GM18951 (cell line): ENCODE results near the gene FOXP4.

ENCODE experiments used
- POLR2A ChIP-seq: IDR thresholded peaks from 4 replicates; pipeline ENCODE4 v1.6.1; 2011; ENCODE audit warnings: mild to moderate bottlenecking; ENCODE audit not compliant: insufficient read length, insufficient read depth; ENCODE audit errors: extremely low read depth
- in situ Hi-C: fragments of 300-500 bp; cut with MboI; formaldehyde crosslinking; loops from one replicate; pipeline ENCODE4 v1.12.0; 2022; ENCODE audit warnings: low sequenced_read_pairs, mixed read lengths, inconsistent platforms; ENCODE audit not compliant: unreplicated experiment

FOXP4 gene

GRCh38 chr6:41638002-41638934 lies 92.1 kb downstream of the FOXP4 start, which contains the start of gene MDFI:
TSS of gene MDFI (plus strand) at chr6:41638468. CDS start at chr6:41638750, 282 bp downstream.
- in situ Hi-C loops, result no loop called here
- no peak for TF ChIP-seq POLR2A

GRCh38 chr6:41638935-41639808 lies 93.0 kb downstream of the FOXP4 start:
- in situ Hi-C loops, result no loop called here
- no peak for TF ChIP-seq POLR2A

- no peak for TF ChIP-seq POLR2A
- in situ Hi-C loops, result no loop called here
Observed at GRCh38 chr6:41639809-41640371, 93.7 kb downstream of the FOXP4 start.

GRCh38 chr6:41640426-41640825 lies 94.2 kb downstream of the FOXP4 start:
- in situ Hi-C loops, result no loop called here
- TF ChIP-seq POLR2A, result no peak

GRCh38 chr6:41641352-41641925 lies 95.3 kb downstream of the FOXP4 start:
- no peak for TF ChIP-seq POLR2A
- in situ Hi-C loops, result no loop called here

GRCh38 chr6:41642090-41642959 lies 96.1 kb downstream of the FOXP4 start:
- TF ChIP-seq POLR2A, result no peak

GRCh38 chr6:41642960-41643898 lies 97.0 kb downstream of the FOXP4 start:
- TF ChIP-seq POLR2A, result no peak
- in situ Hi-C loops, result no loop called here

More at GRCh38 chr6:41642090-41642959, 96.1 kb downstream of the FOXP4 start:
- in situ Hi-C loops, result no loop called here

GRCh38 chr6:41643899-41644269 lies 97.7 kb downstream of the FOXP4 start:
- no peak for TF ChIP-seq POLR2A
- in situ Hi-C loops, result no loop called here

- in situ Hi-C loops, result no loop called here
- TF ChIP-seq POLR2A, result no peak
Observed at GRCh38 chr6:41644297-41644879, 98.2 kb downstream of the FOXP4 start.

GRCh38 chr6:41645007-41645618 lies 98.9 kb downstream of the FOXP4 start:
- in situ Hi-C loops, result no loop called here
- TF ChIP-seq POLR2A, result no peak
